A549 (cell line): ENCODE data around the gene CTDSPL. TPM values are rescaled to one million over a fixed set of nuclear protein-coding genes. Genes with fewer than 3 reads are reported as not detected.

Experiments used
- ATAC-seq, 2 experiments: fragments of 200-7000 bp in 1 of 2; fragments of >200 bp in 1 of 2; cut with Nextera tagmentation in 1 of 2; cut with Tn5 transposase in 1 of 2; 3 replicates each; pipeline versions ENCODE4 v1.8.0 to v1.9.1; 2018 to 2020; ENCODE audit warnings: mild to moderate bottlenecking in 1 of 2, moderate library complexity in 1 of 2
- CTCF ChIA-PET: fragments of 300-600 bp; sonication (Branson Sonifier 250); formaldehyde crosslinking; extraction: SDS; loops from one replicate; lab custom pipeline; 2021; ENCODE audit warnings: antibody characterized with exemption, inconsistent platforms; lab: Yijun Ruan, JAX
- POLR2A ChIA-PET: fragments of 350-600 bp; formaldehyde crosslinking; extraction: SDS; loops from one replicate; lab custom pipeline; 2021; ENCODE audit warnings: antibody characterized with exemption, inconsistent platforms; lab: Yijun Ruan, JAX
- DNase-seq, 2 experiments: peaks; one replicate each; pipeline versions ENCODE4 v3.0.0 to v3.0.0-alpha.2; 2011 to 2016; ENCODE audit warnings: low read depth in 1 of 2, low spot score in 1 of 2
- FAIRE-seq: peaks from 2 replicates; lab custom pipeline; 2011; peaks lifted over from hg19 to GRCh38; lab: Jason Lieb, UNC
- H3K27ac ChIP-seq, 2 experiments: fragments of >200 bp; sonication (Bioruptor Twin); formaldehyde crosslinking; 3 replicates each; pipeline ENCODE4 v1.5.1; 2016 to 2017
- H3K4me1 ChIP-seq: fragments of >200 bp; sonication (Bioruptor Twin); formaldehyde crosslinking; 3 replicates; pipeline ENCODE4 v1.6.1; 2016
- H3K4me2 ChIP-seq: fragments of >200 bp; sonication (Bioruptor Twin); formaldehyde crosslinking; 3 replicates; pipeline ENCODE4 v1.6.1; 2016
- H3K4me3 ChIP-seq: fragments of >200 bp; sonication (Bioruptor Twin); formaldehyde crosslinking; 3 replicates; pipeline ENCODE4 v1.5.1; 2016
- H3K9me3 ChIP-seq: fragments of >200 bp; sonication (Bioruptor Twin); formaldehyde crosslinking; 3 replicates; pipeline ENCODE4 v1.6.1; 2016
- CBX8 ChIP-seq: fragments of 200-600 bp; sonication (generic); IDR thresholded peaks from 2 replicates; pipeline ENCODE4 v1.6.1; 2016
- CHD2 ChIP-seq: fragments of 150-350 bp; IDR thresholded peaks from 2 replicates; pipeline ENCODE4 v1.6.1; 2014; ENCODE audit warnings: low read length; ENCODE audit not compliant: partially characterized antibody
- EHMT2 ChIP-seq: fragments of 200-600 bp; sonication (generic); IDR thresholded peaks from 2 replicates; pipeline ENCODE4 v1.6.1; 2016; ENCODE audit warnings: antibody characterized with exemption, low read depth, mild to moderate bottlenecking, moderate library complexity
- FOXS1 ChIP-seq: fragments of 250-450 bp; sonication (Bioruptor Pico); IDR thresholded peaks from 2 replicates; pipeline ENCODE4 v1.5.0; 2020; ENCODE audit warnings: mild to moderate bottlenecking, moderate library complexity
- GATA3 ChIP-seq: IDR thresholded peaks from 2 replicates; pipeline ENCODE4 v1.6.1; 2012; ENCODE audit warnings: borderline replicate concordance
- HDAC2 ChIP-seq: fragments of 200-600 bp; sonication (generic); IDR thresholded peaks from 2 replicates; pipeline ENCODE4 v1.6.1; 2016
- MAFK ChIP-seq: fragments of 450-650 bp; IDR thresholded peaks from 2 replicates; pipeline ENCODE4 v1.6.1; 2014; ENCODE audit not compliant: partially characterized antibody
- MYC ChIP-seq: IDR thresholded peaks from 2 replicates; pipeline ENCODE4 v1.6.1; 2012; ENCODE audit warnings: mild to moderate bottlenecking, inconsistent platforms, low read length, improper control_type of control experiment, borderline replicate concordance
- NFE2L2 ChIP-seq: fragments of 150-350 bp; conservative IDR thresholded peaks from 2 replicates; pipeline ENCODE4 v1.6.1; 2014; ENCODE audit warnings: low read length
- POLR2AphosphoS2 ChIP-seq: conservative IDR thresholded peaks from 2 replicates; pipeline ENCODE4 v1.6.1; 2012; ENCODE audit warnings: low read length, improper control_type of control experiment, inconsistent platforms
- RAD21 ChIP-seq, 2 experiments: fragments of >200 bp in 1 of 2; sonication (Bioruptor Twin) in 1 of 2; formaldehyde crosslinking in 1 of 2; IDR thresholded peaks in 1 of 2; conservative IDR thresholded peaks in 1 of 2; 2 replicates in 1 of 2; 3 replicates in 1 of 2; pipeline ENCODE4 v1.6.1; 2012 to 2018; ENCODE audit warnings: inconsistent platforms in 1 of 2
- RARB ChIP-seq: fragments of 250-450 bp; sonication (Bioruptor Pico); IDR thresholded peaks from 2 replicates; pipeline ENCODE4 v1.8.0; 2021; ENCODE audit warnings: mild to moderate bottlenecking, moderate library complexity
- RCOR1 ChIP-seq: fragments of 150-350 bp; IDR thresholded peaks from 2 replicates; pipeline ENCODE4 v1.6.1; 2014; ENCODE audit warnings: antibody characterized with exemption, low read length, low read depth
- SMC3 ChIP-seq: fragments of >200 bp; sonication (Bioruptor Twin); formaldehyde crosslinking; IDR thresholded peaks from 3 replicates; pipeline ENCODE4 v1.6.1; 2018; ENCODE audit warnings: inconsistent platforms
- SREBF2 ChIP-seq: fragments of 450-650 bp; IDR thresholded peaks from 2 replicates; pipeline ENCODE4 v1.6.1; 2014; ENCODE audit warnings: mild to moderate bottlenecking, moderate library complexity
- TFCP2L1 ChIP-seq: fragments of 250-450 bp; sonication (Bioruptor Pico); IDR thresholded peaks from 2 replicates; pipeline ENCODE4 v1.5.0; 2021; ENCODE audit warnings: mild to moderate bottlenecking
- ZFP36 ChIP-seq: fragments of 450-650 bp; IDR thresholded peaks from 2 replicates; pipeline ENCODE4 v1.6.1; 2014; ENCODE audit warnings: borderline replicate concordance; ENCODE audit not compliant: partially characterized antibody
- ZNF302 ChIP-seq: fragments of 250-450 bp; sonication (Bioruptor Pico); IDR thresholded peaks from 2 replicates; pipeline ENCODE4 v1.9.0; 2021; ENCODE audit warnings: inconsistent platforms, mild to moderate bottlenecking, moderate library complexity
- ZSCAN20 ChIP-seq: fragments of 250-450 bp; sonication (Bioruptor Pico); IDR thresholded peaks from 2 replicates; pipeline ENCODE4 v1.8.0; 2022; ENCODE audit warnings: mild to moderate bottlenecking, moderate library complexity
- WGBS: methylation state at CpG from one replicate; pipeline ENCODE4 v1.1.6; 2017; ENCODE audit errors: missing lambda C conversion rate; 5-methylcytosine and 5-hydroxymethylcytosine counted together
- polyA plus RNA-seq, 4 experiments: library from polyadenylated mRNA; depleted of rRNA in 3 of 4; stranded (reverse); fragments of >200 nt; fragmentation: RNase III in 1 of 4; extraction: RNeasy Plus Mini Kit Qiagen cat#74134 plus additional on column Dnase treatment in 1 of 4; gene quantifications; 2 replicates in 3 of 4; 3 replicates in 1 of 4; pipeline ENCODE4 v1.2.3, GENCODE V29; 2011 to 2017
- TF ChIP-seq, protein P1 (sequence below): fragments of 250-450 bp; sonication (Bioruptor Pico); IDR thresholded peaks from 2 replicates; pipeline ENCODE4 v1.5.0; 2020; ENCODE audit warnings: low read depth, mild to moderate bottlenecking, moderate library complexity
- TF ChIP-seq, protein P2 (sequence below): fragments of >200 bp; sonication (Bioruptor Twin); formaldehyde crosslinking; IDR thresholded peaks from 2 replicates; pipeline ENCODE4 v1.6.1; 2016
- TF ChIP-seq, protein P3 (sequence below): fragments of >200 bp; sonication (Bioruptor Twin); formaldehyde crosslinking; IDR thresholded peaks from 3 replicates; pipeline ENCODE4 v1.5.1; 2016

The CTDSPL gene
- polyA plus RNA-seq, 2 of the 4 experiments (the other 2 are of a cell fraction): 9.9 to 35.1 TPM

DNA sequence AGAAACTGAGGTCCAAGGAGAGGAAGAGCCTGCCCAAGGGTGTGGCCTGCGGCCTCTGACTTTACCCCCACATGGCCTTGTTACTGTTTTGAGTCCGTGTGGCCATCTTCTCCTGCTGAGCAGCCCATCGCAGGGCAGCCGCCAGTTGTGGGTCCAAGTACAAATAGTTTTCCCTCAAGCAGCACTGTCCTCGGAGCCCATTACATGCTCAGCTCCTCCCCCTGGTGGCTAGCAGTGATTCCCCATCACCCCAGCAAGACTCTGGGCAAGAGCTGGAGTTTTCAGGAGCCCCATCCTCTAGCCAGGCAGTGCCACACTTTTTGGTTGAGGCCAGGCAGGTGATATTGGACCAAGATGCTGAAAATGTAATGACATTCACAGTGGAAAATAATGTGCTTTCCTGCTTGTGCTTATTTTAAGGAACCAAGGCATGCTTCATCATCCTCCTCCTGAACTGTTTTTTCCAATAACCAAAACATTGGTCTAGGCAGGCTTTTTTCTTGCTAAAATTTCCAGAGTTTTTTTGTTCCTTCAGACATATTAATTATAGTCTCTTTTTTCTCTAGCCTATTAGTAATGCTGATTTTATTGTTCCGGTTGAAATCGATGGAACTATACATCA is 105.7 kb downstream of the CTDSPL start:
- FAIRE-seq: no peak
- POLR2A ChIA-PET: interaction anchor here (1.3 kb wide), 1 partner anchor 112 kb away, joined by 4 read pairs; no protein-coding TSS in a partner anchor
- ATAC-seq: peak; percentile 88 to 97

DNA sequence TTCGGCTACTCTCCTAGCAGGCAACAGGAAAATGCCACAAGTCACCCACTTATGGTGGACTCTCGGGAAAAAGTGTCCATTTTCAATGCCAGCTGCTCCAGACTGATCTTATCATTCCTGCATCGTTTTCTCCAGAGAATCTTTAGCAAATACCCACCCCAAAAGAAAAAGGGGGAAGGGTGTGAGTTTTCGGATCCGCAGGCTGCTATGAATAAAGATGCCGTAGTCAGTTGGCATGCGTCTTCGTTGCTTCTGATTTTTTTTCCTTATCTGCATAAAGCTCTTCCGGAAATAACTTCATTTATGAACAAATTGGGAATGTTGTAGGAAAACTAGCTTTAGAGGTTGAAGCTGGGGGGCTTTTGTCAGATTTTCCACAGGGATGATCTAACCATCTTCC is 106.5 kb downstream of the CTDSPL start:
- H3K9me3 ChIP-seq: no peaks in the 10 kb centered on the region
- POLR2A ChIA-PET: no interaction called here
- no peak overlapping the region for H3K4me3 ChIP-seq
- CTCF ChIA-PET: interaction anchor here (0.7 to 6.4 kb wide), 17 partner anchors 12 to 174 kb away, joined by 3 to 74 read pairs (median 5); no protein-coding TSS in a partner anchor
- H3K4me2 ChIP-seq: no peak overlapping the region
- no peak for ATAC-seq
- no peak for TF ChIP-seq GATA3
- TF ChIP-seq, protein P1, sequence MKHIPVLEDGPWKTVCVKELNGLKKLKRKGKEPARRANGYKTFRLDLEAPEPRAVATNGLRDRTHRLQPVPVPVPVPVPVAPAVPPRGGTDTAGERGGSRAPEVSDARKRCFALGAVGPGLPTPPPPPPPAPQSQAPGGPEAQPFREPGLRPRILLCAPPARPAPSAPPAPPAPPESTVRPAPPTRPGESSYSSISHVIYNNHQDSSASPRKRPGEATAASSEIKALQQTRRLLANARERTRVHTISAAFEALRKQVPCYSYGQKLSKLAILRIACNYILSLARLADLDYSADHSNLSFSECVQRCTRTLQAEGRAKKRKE (CRISPR knock-in tag): no peak
- TF ChIP-seq RARB (CRISPR knock-in tag): no peak
- TF ChIP-seq MAFK: no peak
- no peak for TF ChIP-seq HDAC2
- TF ChIP-seq SREBF2: no peak
- TF ChIP-seq FOXS1 (CRISPR knock-in tag): no peak
- no peak for TF ChIP-seq NFE2L2
- no peak for TF ChIP-seq ZFP36
- TF ChIP-seq CHD2: no peak
- TF ChIP-seq POLR2AphosphoS2: no peak
- TF ChIP-seq, protein P2, sequence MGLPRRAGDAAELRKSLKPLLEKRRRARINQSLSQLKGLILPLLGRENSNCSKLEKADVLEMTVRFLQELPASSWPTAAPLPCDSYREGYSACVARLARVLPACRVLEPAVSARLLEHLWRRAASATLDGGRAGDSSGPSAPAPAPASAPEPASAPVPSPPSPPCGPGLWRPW: no peak
- TF ChIP-seq EHMT2: no peak
- TF ChIP-seq RCOR1: no peak
- TF ChIP-seq ZNF302 (CRISPR knock-in tag): no peak
- no peak for TF ChIP-seq ZSCAN20 (CRISPR knock-in tag)
- no peak for TF ChIP-seq CBX8
- TF ChIP-seq TFCP2L1 (CRISPR knock-in tag): no peak
- peaks cover 28% of the 10 kb centered on the region for H3K4me1 ChIP-seq
- WGBS: 85% methylated on average over 9 of the region's 9 CpGs
- no peak overlapping the region for H3K27ac ChIP-seq
- no peak for DNase-seq
- FAIRE-seq: no peak

More for the DNA sequence above, 105.7 kb downstream of the CTDSPL start:
- Histone ChIP-seq H3K4me1 (peaks cover 36% of the 10 kb centered on the region), H3K9me3 (no peaks in the 10 kb centered on the region), H3K4me3 (no peak overlapping the region), H3K27ac (no peak overlapping the region)
- DNase-seq: peak; percentile 74 to 82
- WGBS: 31% methylated on average over 7 of the region's 7 CpGs
- peak; percentile 95 for TF ChIP-seq SMC3
- peak; percentile 83 to 84 for TF ChIP-seq RAD21 (conservative IDR thresholded peaks at IDR 0.05 in 1 of 2, IDR thresholded peaks at IDR 0.05 in 1 of 2)
- TF ChIP-seq MYC: no peak
- TF ChIP-seq, protein P3, sequence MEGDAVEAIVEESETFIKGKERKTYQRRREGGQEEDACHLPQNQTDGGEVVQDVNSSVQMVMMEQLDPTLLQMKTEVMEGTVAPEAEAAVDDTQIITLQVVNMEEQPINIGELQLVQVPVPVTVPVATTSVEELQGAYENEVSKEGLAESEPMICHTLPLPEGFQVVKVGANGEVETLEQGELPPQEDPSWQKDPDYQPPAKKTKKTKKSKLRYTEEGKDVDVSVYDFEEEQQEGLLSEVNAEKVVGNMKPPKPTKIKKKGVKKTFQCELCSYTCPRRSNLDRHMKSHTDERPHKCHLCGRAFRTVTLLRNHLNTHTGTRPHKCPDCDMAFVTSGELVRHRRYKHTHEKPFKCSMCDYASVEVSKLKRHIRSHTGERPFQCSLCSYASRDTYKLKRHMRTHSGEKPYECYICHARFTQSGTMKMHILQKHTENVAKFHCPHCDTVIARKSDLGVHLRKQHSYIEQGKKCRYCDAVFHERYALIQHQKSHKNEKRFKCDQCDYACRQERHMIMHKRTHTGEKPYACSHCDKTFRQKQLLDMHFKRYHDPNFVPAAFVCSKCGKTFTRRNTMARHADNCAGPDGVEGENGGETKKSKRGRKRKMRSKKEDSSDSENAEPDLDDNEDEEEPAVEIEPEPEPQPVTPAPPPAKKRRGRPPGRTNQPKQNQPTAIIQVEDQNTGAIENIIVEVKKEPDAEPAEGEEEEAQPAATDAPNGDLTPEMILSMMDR: peak; percentile 79
- TF ChIP-seq, all 56 proteins: peak for 3
- H3K4me2 ChIP-seq: no peak overlapping the region; the same call in 2 of the 3 replicates
- CTCF ChIA-PET: interaction anchor here (0.5 to 6.4 kb wide), 37 partner anchors 9 to 1238 kb away, joined by 3 to 74 read pairs (median 4); no protein-coding TSS in a partner anchor
